Peyer's patch (tissue), 4 donors: ENCODE measurements around the gene MBNL2. TPM values are rescaled to one million over a fixed set of nuclear protein-coding genes. Genes with fewer than 3 reads are reported as not detected.

Experiments used
- DNase-seq, 3 donors: peaks; one replicate each; pipeline ENCODE4 v3.0.0-alpha.2; 2017 to 2019
- H3K27ac ChIP-seq, 4 donors: fragments of 200-600 bp; sonication (generic); one replicate each; pipeline ENCODE4 v1.5.1; 2016 to 2019
- H3K27me3 ChIP-seq, 2 donors: fragments of 200-600 bp; sonication (generic); one replicate each; pipeline ENCODE4 v1.5.1; 2019
- H3K36me3 ChIP-seq, 3 donors: fragments of 200-600 bp; sonication (generic); one replicate each; pipeline ENCODE4 v1.5.1; 2016 to 2019
- H3K4me1 ChIP-seq, 4 donors: fragments of 200-600 bp; sonication (generic); one replicate each; pipeline ENCODE4 v1.5.1; 2016 to 2019
- H3K4me3 ChIP-seq, 4 donors: fragments of 200-600 bp; sonication (generic); 1 replicate in 3 of 4; 2 replicates in 1 of 4; pipeline ENCODE4 v1.5.1; 2016 to 2019; ENCODE audit warnings: mild to moderate bottlenecking in 1 of 4
- H3K9me3 ChIP-seq, 4 donors: fragments of 200-600 bp; sonication (generic); one replicate each; pipeline ENCODE4 v1.5.1; 2016 to 2019; ENCODE audit warnings: mild to moderate bottlenecking in 1 of 4
- CTCF ChIP-seq, 6 experiments: fragments of 450-650 bp in 4 of 6; fragments of 200-600 bp in 2 of 6; sonication (generic) in 1 of 6; IDR thresholded peaks; one replicate each; pipeline ENCODE4 v1.5.1; 2017 to 2019; ENCODE audit warnings: antibody characterized with exemption in 6 of 6, mild to moderate bottlenecking in 3 of 6, moderate library complexity in 1 of 6
- POLR2A ChIP-seq, 2 donors: fragments of 450-650 bp; IDR thresholded peaks; one replicate each; pipeline ENCODE4 v1.5.1; 2017; ENCODE audit warnings: antibody characterized with exemption in 2 of 2, mild to moderate bottlenecking in 2 of 2, moderate library complexity in 2 of 2
- total RNA-seq, 4 donors: library from RNA; depleted of rRNA; stranded (reverse); fragments of >200 nt; gene quantifications; one replicate each; pipeline ENCODE4 v1.1.0, GENCODE V29; 2016

MBNL2 gene
- total RNA-seq, 4 donors from 2014 or later = 27.0 to 44.6 (median 36.3) TPM

GRCh38 chr13:97342136-97342535 lies 120.0 kb downstream of the MBNL2 start:
- Histone ChIP-seq H3K27me3 (no peaks in the 10 kb centered on the region), H3K36me3 (peaks cover 0 to 9% (median 0%) of the 10 kb centered on the region in 3 donors), H3K4me1 (peaks cover 0 to 46% (median 0%) of the 10 kb centered on the region in 4 donors), H3K9me3 (no peaks in the 10 kb centered on the region), H3K27ac (no peak overlapping the region), H3K4me3 (no peak overlapping the region)
- no peak for DNase-seq
- TF ChIP-seq CTCF (IDR thresholded peaks at IDR 0.05) (no peak), POLR2A (IDR thresholded peaks at IDR 0.05) (no peak)

GRCh38 chr13:97342936-97343335 lies 120.8 kb downstream of the MBNL2 start:
- H3K27ac ChIP-seq = peak overlapping the region in 2 of 4 donors; percentile 13 to 55
- no peaks in the 10 kb centered on the region for H3K9me3 ChIP-seq
- H3K36me3 ChIP-seq = peaks cover 0 to 17% (median 0%) of the 10 kb centered on the region in 3 donors
- TF ChIP-seq CTCF (IDR thresholded peaks at IDR 0.05) (no peak), POLR2A (IDR thresholded peaks at IDR 0.05) (no peak)
- H3K27me3 ChIP-seq = no peaks in the 10 kb centered on the region
- H3K4me1 ChIP-seq = peaks cover 0 to 46% (median 0%) of the 10 kb centered on the region in 4 donors
- no peak for DNase-seq
- no peak overlapping the region for H3K4me3 ChIP-seq

- Histone ChIP-seq H3K36me3 (peaks cover 0 to 30% (median 0%) of the 10 kb centered on the region in 3 donors), H3K4me3 (no peak overlapping the region), H3K27ac (peak overlapping the region in 2 of 4 donors; percentile 0 to 53), H3K27me3 (no peaks in the 10 kb centered on the region), H3K4me1 (peaks cover 0 to 39% (median 0%) of the 10 kb centered on the region in 4 donors), H3K9me3 (no peaks in the 10 kb centered on the region)
- no peak for TF ChIP-seq POLR2A (IDR thresholded peaks at IDR 0.05)
- TF ChIP-seq CTCF (IDR thresholded peaks at IDR 0.05) = peak in 5 of 6 experiments; percentile 36 to 84 (median 78)
- peak in 1 of 3 donors; percentile 84 for DNase-seq
Measured at GRCh38 chr13:97344265-97345175, 122.4 kb downstream of the MBNL2 start.

- no peaks in the 10 kb centered on the region for H3K27me3 ChIP-seq
- no peak for DNase-seq
- peaks cover 0 to 23% (median 0%) of the 10 kb centered on the region in 4 donors for H3K4me1 ChIP-seq
- H3K36me3 ChIP-seq = peaks cover 0 to 44% (median 3%) of the 10 kb centered on the region in 3 donors
- TF ChIP-seq POLR2A (IDR thresholded peaks at IDR 0.05) (no peak), CTCF (IDR thresholded peaks at IDR 0.05) (no peak)
- H3K4me3 ChIP-seq = no peak overlapping the region
- no peaks in the 10 kb centered on the region for H3K9me3 ChIP-seq
- no peak overlapping the region for H3K27ac ChIP-seq
Measured at GRCh38 chr13:97346097-97346496, 124.0 kb downstream of the MBNL2 start.

GRCh38 chr13:97346561-97347254 lies 124.6 kb downstream of the MBNL2 start:
- no peak for TF ChIP-seq POLR2A (IDR thresholded peaks at IDR 0.05)
- TF ChIP-seq CTCF (IDR thresholded peaks at IDR 0.05) = no peak
- Histone ChIP-seq H3K27me3 (no peaks in the 10 kb centered on the region), H3K9me3 (no peaks in the 10 kb centered on the region), H3K36me3 (peaks cover 0 to 49% (median 3%) of the 10 kb centered on the region in 3 donors), H3K4me1 (peaks cover 0 to 19% (median 0%) of the 10 kb centered on the region in 4 donors), H3K4me3 (no peak overlapping the region), H3K27ac (no peak overlapping the region)
- DNase-seq = no peak
